GM15510 (cell line): ENCODE data around the gene THTPA.

Experiments used
- POLR2A ChIP-seq: IDR thresholded peaks from 3 replicates; pipeline ENCODE4 v1.6.1; 2011; ENCODE audit warnings: borderline replicate concordance; ENCODE audit not compliant: insufficient read length; ENCODE audit errors: extremely low read depth

Gene THTPA

DNA sequence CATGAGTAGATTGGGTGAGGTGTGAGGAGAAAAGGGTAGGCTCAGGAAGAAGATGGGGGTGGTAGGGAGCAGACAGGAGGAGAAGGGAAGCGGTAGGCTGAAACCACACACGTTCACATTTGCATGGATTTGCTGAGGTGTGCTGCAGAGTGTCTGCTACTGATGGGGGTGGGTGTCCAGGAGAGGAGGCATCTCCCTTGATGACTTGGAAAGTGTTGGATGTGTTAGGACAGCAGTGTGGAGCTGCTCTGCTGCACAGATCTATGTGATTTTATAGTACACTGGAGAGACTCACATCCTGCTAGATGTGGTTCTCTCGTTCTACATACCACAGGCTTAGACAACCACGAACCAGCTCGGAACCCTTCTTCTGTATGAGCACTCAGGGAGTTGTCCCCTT lies 13.8 kb upstream of the THTPA start:
- no peak for TF ChIP-seq POLR2A

DNA sequence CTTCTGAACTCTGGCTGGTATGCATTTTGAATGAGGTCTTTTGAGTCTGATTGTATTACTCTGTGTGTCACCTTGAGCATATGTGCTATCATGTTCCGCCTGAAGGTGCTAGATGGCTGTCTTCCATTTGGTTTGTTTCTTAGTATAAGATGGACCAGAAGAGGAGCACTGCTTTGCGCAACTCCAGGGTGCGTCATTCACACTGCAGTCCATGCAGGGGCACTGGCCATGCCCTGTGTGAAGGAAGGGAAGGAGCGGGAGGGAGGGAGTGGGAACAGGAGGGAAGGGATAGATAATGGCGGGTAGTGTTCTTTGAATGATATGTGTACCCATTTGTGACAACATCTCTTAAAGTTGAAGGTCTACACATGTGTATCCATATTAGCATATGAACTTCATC lies 12.7 kb upstream of the THTPA start:
- no peak for TF ChIP-seq POLR2A

DNA sequence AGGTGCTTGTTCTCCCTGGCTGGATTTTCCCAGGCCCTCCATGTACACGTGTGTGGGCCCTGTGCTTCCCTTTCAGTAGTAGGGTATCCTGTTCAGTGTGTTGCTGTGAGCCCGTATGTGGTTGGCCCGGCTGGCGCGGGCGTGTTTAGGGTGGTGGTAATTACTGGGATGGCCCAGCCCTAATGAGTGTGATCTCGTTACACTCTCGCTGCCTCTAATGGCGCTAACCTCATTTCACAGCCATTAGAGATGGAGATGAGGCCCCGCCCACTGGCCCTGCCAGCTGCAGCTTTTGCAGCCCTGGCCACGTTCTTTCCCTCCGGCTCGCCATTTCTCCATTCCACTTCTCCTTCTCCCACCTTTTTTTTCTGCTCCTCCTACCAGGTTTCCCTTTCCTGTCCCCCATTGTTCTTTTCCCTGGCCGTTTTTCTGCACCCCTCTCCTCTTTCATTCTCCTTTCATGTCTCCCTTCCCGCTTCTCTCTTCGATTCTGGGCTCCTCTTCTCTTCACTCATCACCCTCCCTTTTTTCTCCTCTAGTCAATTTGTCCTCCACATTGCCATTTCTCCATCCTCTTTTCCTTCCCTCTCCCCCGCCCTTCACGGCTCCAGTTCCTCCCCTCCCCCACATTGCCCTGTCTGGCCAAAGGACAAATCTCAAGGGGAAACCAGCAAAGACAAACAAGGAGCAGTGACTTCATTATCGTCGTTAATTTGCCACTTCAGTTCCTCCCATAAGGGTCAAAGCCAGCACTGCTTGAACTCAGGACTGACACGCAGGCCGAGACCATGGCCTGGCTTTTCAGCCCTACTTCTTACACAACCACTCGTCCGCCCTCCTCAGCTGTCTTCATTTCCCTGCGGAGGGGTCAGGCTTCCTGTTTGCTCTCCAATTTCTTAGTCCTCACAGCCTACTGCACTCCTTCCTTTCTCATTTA lies 11.3 kb upstream of the THTPA start:
- TF ChIP-seq POLR2A = no peak

DNA sequence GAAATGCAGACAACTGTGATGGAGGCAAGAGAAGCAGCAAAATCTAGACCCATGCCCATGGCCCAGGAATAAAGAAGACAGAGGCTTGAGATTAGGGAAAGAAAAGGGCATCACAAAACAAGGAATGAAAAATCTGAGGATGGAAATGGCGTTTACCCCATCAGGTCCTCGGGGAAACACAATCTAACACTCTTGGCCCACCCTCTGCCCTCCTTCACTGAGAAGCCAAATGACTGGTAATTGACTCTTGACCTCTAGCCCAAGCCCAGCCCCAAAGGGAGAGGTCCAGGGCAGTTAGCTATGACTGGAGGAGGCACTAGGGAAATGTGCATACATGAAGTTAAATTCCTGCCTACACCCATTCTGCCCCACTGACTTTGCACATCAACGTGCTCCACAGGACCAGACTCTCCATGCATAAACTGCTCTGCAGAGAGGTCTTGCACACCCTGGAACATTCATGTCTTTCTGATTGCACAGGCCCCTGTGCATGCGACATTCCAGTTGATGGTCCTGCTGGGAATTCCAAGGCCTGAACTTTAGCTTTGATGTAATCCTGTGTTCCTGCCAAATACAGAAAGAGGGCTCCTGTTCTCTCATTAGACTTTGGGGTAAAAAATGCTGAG lies 10.2 kb upstream of the THTPA start:
- no peak for TF ChIP-seq POLR2A

DNA sequence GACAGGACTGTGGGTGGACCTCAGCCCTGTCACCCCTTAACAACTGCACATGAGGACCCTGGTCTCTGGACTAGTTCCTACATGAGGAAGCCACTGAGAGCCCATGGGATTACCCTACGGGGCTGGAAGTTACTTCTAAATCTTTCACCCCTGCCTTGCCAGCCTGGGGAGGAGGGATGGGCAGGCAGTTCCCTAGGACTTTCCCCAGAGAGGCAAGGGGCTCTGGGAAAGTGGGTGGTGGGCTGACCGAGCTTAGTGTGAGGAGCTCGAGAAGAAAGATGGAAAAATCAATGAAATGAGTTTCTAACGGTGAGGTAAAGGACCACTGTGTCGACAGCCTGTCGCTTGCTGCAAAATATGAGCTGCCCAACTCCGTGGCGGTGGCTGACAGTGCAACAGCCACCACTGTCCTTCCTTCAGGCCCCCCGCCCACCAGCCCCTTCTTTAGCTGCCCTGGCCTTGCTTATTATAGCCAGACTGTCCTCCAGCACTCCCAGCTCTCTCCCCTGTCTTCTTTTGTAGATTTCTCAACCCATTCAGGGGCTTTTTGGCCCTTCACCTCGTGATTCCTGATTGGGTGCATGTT lies 9.5 kb upstream of the THTPA start:
- TF ChIP-seq POLR2A = no peak

DNA sequence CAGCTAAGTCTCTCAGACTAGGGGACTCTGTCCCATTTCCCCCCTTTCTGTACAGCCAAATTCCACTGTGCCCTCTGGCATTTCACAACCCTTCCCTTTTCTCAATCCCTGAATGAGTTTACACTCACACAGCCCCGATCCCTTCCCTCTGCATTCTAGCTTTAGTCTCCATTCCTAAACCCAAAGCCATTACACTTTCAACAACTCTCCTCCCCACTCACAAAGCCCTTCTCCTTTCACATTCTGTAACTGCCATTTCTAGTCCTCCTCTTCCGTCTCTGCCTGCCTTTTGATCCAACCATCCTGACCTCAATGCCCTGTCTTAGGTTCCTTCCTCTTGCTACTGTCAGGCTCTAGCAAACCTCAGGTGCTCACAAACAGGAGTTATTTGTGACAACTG lies 8.1 kb upstream of the THTPA start:
- no peak for TF ChIP-seq POLR2A

DNA sequence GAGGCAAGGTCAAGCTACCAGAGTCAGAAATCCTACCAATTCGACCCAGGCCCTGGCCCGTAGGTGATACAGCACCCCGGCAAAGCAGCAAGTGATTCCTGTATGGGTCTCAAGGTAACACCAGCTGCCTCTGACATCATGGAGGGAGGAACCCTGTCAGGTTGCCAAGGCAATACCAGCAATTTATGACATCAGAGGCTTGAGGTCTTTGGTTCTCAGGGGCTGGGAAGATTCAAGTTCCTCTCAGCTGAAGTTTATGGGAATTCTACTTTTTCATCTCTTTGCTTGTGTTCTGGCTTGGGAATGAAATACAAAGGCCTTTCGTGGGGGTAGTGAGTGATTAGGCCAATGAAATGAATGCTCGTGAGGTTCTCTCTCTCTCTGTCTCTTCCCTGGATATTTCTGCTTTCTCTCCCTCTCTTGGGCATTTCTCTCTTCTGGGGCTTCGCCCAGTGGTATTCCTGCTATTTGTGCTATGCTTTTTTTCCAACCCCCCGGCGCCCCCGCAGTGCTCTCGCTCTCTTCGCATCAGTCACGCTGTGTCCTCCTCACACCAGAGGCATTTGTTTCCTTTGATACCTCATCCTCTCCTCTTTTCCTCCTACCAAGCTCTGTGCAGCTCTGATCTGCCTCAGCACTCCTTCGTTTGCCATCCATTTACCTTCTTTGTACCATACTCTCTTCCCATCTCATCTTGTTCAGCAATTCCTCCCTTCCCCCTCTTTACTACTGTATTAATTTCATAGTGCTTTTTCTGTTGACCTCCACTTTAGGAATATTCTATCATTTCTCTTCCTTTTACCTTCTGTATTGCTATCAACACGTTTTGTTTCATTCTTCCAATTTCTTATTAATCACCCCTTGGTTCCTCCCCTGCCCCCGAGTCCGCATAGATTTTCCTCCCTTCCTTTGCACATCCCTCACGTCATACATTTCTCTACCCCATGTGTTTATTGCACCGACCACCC lies 7.4 kb upstream of the THTPA start:
- no peak for TF ChIP-seq POLR2A

DNA sequence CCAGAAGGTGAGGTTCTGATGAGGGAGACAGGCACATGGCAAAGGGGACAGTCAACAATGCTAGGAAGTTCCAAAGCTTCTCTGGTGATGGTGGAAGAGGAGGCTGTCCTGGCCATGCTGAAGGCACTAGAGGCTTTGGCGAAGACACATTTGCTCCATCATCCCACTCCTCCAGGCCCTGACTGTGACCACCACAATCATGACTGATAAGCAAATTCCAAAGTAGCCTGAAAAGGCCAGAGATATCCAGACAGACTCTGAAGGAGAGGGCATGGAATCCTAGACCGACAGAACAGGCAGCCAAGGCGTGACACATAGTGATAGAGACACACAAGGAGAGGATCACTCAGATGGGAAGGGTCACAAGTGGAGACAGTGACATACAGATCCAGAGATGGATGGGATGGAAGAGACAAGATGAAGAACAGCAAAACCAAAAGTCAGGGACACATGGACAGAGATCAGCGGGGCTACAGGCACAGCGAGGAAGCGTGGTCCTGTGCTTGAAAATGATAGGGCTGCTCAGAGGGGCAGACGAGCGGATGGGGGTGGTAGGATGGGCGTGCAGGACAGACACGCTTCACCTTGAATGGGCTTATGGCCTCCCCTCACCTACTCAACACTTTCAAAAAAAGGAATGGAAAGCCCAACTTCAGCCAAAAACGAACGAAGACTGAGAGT lies 5.8 kb upstream of the THTPA start:
- TF ChIP-seq POLR2A = no peak

DNA sequence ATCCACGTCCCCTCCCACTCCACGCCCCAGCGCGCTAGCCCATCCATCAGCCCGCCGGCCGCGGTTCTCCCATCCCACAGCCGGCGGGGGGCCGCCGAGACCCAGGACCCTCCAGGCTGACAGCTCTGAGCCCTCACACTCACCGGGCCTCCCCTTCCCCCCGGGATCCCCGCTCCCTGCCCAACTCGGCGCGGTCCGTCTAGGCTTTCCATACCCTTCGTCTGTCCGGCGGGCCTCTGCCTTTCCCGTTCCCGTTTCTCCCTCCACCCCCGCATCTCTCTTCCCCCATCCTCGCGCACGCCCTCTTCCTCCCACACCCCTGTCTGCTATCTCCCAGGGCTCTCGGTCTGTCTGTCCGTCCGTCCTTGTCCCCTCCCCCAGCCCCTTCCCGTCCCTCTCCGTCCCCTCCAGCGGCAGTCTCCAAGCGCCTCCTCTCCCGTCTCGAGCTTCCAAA lies 5.2 kb upstream of the THTPA start:
- no peak for TF ChIP-seq POLR2A

DNA sequence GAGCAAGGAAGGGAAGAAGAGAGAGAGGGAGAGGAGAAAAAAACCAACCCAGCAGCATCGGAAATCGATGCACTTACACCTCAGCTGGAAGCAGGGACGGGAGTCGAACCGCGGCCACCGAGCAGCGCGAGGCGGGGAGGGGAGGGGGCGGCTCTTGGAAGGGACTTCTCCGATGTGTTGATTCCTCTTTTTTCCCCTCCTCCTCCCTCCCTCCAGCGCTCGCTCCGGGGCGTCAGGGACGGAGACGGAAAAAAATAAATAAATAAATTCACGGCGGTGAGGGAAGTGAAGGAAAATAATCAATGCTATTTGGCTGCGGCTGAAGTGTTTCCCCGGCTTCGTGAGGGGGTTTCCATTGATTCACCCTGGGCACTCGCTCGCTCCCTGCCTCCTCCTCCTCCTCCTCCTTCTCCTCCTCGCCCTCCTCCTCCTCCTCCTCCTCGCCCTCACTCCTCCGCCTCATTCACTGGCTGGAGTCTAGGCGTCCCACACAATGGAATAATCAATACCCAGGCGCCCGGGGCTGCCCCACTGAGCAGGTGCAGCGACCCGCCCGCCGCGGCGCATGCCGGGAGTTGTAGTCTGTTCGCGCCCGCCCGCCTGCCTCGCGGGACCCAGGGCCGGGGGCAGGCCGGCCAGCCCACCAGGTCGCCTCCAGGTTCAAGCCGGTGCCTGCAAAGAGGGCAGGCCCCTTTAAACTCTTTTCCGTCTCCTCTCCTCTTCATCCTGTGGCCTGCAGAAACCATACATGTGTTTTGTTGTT lies 4.6 kb upstream of the THTPA start, which contains the start of gene ZFHX2:
TSS of gene ZFHX2 (minus strand) at position 500 of the 763 bp plus-strand sequence. CDS start 16,440 bp downstream, outside the sequence.
- peak; percentile 53 for TF ChIP-seq POLR2A

DNA sequence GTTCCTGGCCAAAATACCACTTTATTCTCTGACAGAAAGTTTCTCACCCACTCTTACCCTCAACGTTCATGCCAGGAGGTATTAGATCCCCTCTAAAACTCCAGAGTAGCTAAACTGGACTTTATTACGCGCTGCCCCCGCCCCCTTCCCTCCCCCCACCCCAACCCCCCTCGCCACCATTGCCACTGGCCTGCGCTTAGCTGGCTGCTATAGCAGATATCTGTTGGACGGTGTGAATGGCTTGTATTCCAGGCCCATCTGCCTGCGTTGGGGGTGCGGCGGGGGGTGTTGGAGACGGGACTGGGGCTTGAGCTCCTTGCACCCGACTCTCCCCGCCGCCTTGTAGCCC lies 564 bp upstream of the THTPA start:
- no peak for TF ChIP-seq POLR2A

DNA sequence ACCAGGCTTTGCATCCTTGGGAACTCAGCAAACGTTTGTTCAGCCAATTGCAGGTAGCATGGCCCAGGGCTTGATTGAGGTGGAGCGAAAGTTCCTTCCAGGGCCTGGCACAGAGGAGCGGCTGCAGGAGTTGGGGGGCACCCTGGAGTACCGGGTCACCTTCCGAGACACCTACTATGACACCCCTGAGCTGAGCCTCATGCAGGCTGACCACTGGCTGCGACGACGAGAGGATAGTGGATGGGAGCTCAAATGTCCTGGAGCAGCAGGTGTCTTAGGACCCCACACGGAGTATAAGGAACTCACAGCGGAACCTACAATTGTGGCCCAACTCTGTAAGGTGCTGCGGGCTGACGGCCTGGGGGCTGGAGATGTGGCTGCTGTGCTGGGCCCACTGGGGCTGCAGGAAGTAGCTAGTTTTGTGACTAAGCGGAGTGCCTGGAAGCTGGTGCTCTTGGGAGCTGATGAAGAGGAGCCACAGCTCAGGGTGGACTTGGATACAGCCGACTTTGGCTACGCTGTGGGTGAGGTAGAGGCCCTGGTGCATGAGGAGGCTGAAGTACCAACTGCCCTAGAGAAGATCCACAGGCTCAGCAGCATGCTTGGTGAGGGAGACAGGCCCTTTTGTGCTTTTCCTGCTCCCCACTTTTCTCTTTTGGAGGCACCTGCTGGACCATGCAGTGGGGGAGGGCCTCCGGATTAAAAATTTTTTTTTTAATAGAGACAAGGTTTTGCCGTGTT lies 799 bp downstream of the THTPA start:
- TF ChIP-seq POLR2A = peak; percentile 23
